Thyroid gland (tissue), 4 donors: ENCODE data around the gene DKK2. TPM values are rescaled to one million over a fixed set of nuclear protein-coding genes. Genes with fewer than 3 reads are reported as not detected.
A peak's percentile ranks its signal among the peaks of the same experiment; 100 is the strongest.

Experiments
- DNase-seq, 2 donors: peaks; one replicate each; pipeline ENCODE4 v3.0.0-alpha.2; 2019
- H3K27ac ChIP-seq, 3 donors: fragments of 200-600 bp; sonication (generic); 1 replicate in 2 of 3; 2 replicates in 1 of 3; pipeline ENCODE4 v1.5.1; 2016 to 2019; ENCODE audit warnings: mild to moderate bottlenecking in 1 of 3, moderate library complexity in 1 of 3
- H3K27me3 ChIP-seq: fragments of 200-600 bp; sonication (generic); one replicate; pipeline ENCODE4 v1.5.1; 2019
- H3K36me3 ChIP-seq, 2 donors: fragments of 200-600 bp; sonication (generic); one replicate each; pipeline ENCODE4 v1.5.1; 2016 to 2019
- H3K4me1 ChIP-seq, 2 donors: fragments of 200-600 bp; sonication (generic); one replicate each; pipeline ENCODE4 v1.5.1; 2017 to 2019
- H3K4me3 ChIP-seq, 3 donors: fragments of 200-600 bp; sonication (generic); replicated peaks in 1 of 3; 1 replicate in 2 of 3; 2 replicates in 1 of 3; pipeline ENCODE4 v1.5.1; 2016; ENCODE audit warnings: mild to moderate bottlenecking in 1 of 3
- H3K9me3 ChIP-seq: fragments of 200-600 bp; sonication (generic); one replicate; pipeline ENCODE4 v1.5.1; 2017
- POLR2A ChIP-seq, 2 donors: fragments of 450-650 bp; IDR thresholded peaks; one replicate each; pipeline ENCODE4 v1.6.1; 2017; ENCODE audit warnings: antibody characterized with exemption in 2 of 2, mild to moderate bottlenecking in 2 of 2, moderate library complexity in 1 of 2
- WGBS, 2 donors: methylation state at CpG; one replicate each; pipeline ENCODE4 v1.1.5; 2017; 5-methylcytosine and 5-hydroxymethylcytosine counted together
- intact Hi-C: fragments of 100-400 bp; cut with DNase I; formaldehyde crosslinking; loops from one replicate; pipeline ENCODE4 v1.15.1; 2023
- total RNA-seq, 4 donors: library from RNA; depleted of rRNA; stranded (reverse); fragments of >200 nt; gene quantifications; one replicate each; pipeline ENCODE4 v1.2.3, GENCODE V29; 2016
- TF ChIP-seq, protein P1 (sequence below), 6 experiments: fragments of 200-600 bp in 3 of 6; fragments of 450-650 bp in 3 of 6; sonication (generic) in 3 of 6; IDR thresholded peaks; one replicate each; pipeline ENCODE4 v1.5.1; 2016 to 2019; ENCODE audit warnings: antibody characterized with exemption in 6 of 6, mild to moderate bottlenecking in 2 of 6, inconsistent platforms in 1 of 6, moderate library complexity in 1 of 6

The DKK2 gene
- total RNA-seq, 4 donors from 2014 or later = 0.34 to 1.5 (median 0.77) TPM

DNA sequence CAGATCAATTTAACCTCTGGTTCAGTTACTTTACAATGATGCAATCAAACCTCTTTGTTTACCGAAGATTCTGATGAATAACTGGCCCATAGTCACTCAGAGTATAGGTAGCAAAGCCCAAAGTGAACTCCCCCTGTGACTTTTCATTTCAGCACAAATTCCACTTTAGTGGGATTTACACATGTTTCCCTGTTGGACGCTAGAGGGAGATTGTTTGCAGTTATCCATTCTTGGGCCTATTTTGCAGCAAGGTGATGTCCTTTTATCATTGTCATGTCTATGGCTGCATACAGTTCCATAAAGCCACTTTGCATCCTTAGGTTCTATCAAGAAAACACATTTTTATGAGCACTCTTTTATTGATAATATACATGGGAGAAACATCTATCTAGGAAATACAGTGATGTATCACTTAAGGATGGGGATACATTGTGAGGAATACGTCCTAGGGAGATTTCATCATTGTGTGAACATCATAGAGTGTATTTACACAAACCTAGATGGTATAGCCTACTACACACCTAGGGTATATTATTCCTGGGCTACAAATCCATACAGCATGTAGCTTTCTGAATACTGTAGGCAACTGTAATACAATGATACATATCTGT lies 14.5 kb upstream of the DKK2 start:
- Histone ChIP-seq H3K27ac (no peak overlapping the region), H3K4me3 (no peak overlapping the region), H3K27me3 (no peaks in the 10 kb centered on the region), H3K4me1 (no peaks in the 10 kb centered on the region), H3K36me3 (no peaks in the 10 kb centered on the region), H3K9me3 (no peaks in the 10 kb centered on the region)
- TF ChIP-seq, protein P1, sequence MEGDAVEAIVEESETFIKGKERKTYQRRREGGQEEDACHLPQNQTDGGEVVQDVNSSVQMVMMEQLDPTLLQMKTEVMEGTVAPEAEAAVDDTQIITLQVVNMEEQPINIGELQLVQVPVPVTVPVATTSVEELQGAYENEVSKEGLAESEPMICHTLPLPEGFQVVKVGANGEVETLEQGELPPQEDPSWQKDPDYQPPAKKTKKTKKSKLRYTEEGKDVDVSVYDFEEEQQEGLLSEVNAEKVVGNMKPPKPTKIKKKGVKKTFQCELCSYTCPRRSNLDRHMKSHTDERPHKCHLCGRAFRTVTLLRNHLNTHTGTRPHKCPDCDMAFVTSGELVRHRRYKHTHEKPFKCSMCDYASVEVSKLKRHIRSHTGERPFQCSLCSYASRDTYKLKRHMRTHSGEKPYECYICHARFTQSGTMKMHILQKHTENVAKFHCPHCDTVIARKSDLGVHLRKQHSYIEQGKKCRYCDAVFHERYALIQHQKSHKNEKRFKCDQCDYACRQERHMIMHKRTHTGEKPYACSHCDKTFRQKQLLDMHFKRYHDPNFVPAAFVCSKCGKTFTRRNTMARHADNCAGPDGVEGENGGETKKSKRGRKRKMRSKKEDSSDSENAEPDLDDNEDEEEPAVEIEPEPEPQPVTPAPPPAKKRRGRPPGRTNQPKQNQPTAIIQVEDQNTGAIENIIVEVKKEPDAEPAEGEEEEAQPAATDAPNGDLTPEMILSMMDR (IDR thresholded peaks at IDR 0.05) = peak in 4 of 6 experiments; percentile 3 to 51 (median 42)
- no peak for TF ChIP-seq POLR2A (IDR thresholded peaks at IDR 0.05)
- 63 to 64% methylated on average over 3 of the region's 3 CpGs for WGBS, 2 donors
- intact Hi-C loops = no loop called here
- DNase-seq = no peak

DNA sequence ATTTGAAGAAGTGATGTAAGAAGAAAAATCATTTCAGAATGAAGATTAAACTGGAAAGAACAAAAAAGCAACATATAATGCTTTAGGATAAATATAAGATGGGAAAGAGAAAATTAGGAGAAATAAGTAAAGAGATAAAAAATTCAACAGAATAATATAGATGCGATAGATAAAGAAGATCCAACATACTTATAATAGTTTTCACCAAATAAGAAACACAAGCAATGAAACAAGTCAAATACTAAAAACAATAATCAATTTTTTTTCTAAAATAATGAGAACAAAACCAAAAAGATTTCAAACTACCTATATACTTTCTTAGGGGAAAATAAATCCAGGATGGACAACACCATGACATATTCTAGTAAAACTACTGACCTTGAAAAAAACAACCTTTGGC lies 10.1 kb upstream of the DKK2 start:
- no peaks in the 10 kb centered on the region for H3K36me3 ChIP-seq
- DNase-seq = no peak
- 97 to 100% methylated on average over 1 of the region's 1 CpG for WGBS, 2 donors
- no peaks in the 10 kb centered on the region for H3K4me1 ChIP-seq
- H3K4me3 ChIP-seq = no peak overlapping the region
- H3K27ac ChIP-seq = no peak overlapping the region
- intact Hi-C loops = no loop called here
- H3K27me3 ChIP-seq = no peaks in the 10 kb centered on the region
- TF ChIP-seq POLR2A (IDR thresholded peaks at IDR 0.05) = no peak
- TF ChIP-seq, protein P1 (IDR thresholded peaks at IDR 0.05) = no peak
- H3K9me3 ChIP-seq = no peaks in the 10 kb centered on the region

DNA sequence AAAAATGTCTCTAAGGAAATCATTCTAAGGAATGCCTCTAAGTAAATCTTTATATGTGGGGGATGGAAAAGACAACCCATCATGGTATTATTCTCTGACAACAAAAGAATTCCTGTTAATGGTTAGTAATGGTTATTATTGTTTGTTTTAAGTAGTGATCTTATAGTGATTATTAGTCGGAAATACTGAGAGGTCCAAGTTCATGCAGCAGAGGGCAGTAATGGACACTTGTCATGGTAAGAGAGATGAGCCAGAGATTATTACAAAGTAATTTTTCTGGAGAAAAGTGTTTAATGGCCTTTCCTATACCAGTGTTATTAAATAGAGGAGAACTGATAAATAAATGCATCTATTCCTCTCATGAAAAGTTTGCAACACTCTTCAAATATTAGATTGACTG lies 8.1 kb upstream of the DKK2 start:
- WGBS, 2 donors = 43 to 48% methylated on average over 1 of the region's 1 CpG
- Histone ChIP-seq H3K27ac (no peak overlapping the region), H3K4me1 (no peaks in the 10 kb centered on the region), H3K36me3 (no peaks in the 10 kb centered on the region), H3K27me3 (no peaks in the 10 kb centered on the region), H3K4me3 (no peak overlapping the region), H3K9me3 (no peaks in the 10 kb centered on the region)
- TF ChIP-seq POLR2A (IDR thresholded peaks at IDR 0.05) = no peak
- TF ChIP-seq, protein P1 (IDR thresholded peaks at IDR 0.05) = peak in 1 of 6 experiments; percentile 5
- intact Hi-C loops = no loop called here
- no peak for DNase-seq

DNA sequence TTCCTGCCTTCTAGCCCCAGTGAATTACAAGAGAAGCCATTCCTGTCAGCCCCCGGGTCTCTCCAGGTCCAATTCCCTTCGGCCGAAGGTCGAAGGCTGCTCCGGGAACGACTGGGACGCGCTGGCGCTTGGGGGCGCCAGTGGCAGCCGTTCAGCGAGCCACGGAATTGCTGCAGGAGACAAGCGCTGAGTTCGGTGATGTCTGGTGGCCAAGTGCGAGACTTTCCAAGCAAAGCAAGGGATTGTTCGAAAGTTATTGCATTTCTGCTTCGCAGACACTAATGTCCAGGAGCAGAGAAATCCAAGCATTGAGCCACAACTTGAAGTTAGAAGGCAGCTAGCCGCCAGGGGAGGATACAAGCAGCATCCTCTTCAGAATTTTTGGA lies 1.1 kb upstream of the DKK2 start:
- TF ChIP-seq POLR2A (IDR thresholded peaks at IDR 0.05) = no peak
- TF ChIP-seq, protein P1 (IDR thresholded peaks at IDR 0.05) = peak in 1 of 6 experiments; percentile 39
- Histone ChIP-seq H3K36me3 (no peaks in the 10 kb centered on the region), H3K9me3 (no peaks in the 10 kb centered on the region), H3K27me3 (peaks cover 7% of the 10 kb centered on the region), H3K4me1 (peaks cover 3 to 23% of the 10 kb centered on the region in 2 donors), H3K27ac (no peak overlapping the region), H3K4me3 (no peak overlapping the region)
- WGBS, 2 donors = 4 to 6% methylated on average over 8 to 10 of the region's 19 CpGs
- peak; percentile 19 to 29 for DNase-seq
- intact Hi-C loops = no loop called here

DNA sequence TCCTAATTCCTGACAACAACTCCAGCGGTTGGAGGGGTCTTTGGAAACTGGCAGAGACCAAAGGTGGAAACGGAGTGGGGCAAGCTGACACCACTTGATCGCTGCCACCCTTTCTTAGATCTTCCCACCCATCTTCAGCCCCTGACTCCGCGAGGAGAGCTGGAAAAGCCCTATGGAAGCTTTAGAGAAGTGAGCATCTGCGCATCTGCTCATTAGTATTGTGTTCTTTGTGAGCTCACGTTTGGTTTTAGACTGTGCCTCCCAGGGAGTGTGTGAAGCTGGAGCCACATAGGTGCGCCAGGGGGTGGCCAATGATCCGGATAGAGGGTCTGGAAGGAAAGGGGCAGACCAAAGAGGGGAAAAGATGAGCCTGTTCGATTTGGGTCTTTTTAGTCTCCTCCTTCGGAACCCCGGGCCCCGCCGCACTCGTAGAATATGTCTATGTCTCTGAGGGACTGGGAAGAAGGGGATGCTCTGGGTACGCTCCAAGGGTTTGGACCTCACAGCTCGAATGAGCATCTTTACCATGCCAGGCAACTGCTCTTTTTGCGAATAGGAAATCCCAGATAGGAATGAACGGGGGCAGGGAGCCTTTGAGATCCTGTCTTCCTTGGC lies 578 bp upstream of the DKK2 start:
- Histone ChIP-seq H3K36me3 (no peaks in the 10 kb centered on the region), H3K27me3 (peaks cover 7% of the 10 kb centered on the region), H3K4me1 (peaks cover 3 to 23% of the 10 kb centered on the region in 2 donors), H3K4me3 (no peak overlapping the region), H3K27ac (no peak overlapping the region), H3K9me3 (no peaks in the 10 kb centered on the region)
- TF ChIP-seq, protein P1 (IDR thresholded peaks at IDR 0.05) = no peak
- TF ChIP-seq POLR2A (IDR thresholded peaks at IDR 0.05) = no peak
- intact Hi-C loops = no loop called here
- no peak for DNase-seq
- 4 to 5% methylated on average over 19 of the region's 19 CpGs for WGBS, 2 donors
